ENCODE measurements around the gene MRPL34. TPM values are rescaled to one million over a fixed set of nuclear protein-coding genes. Genes with fewer than 3 reads are reported as not detected.

MRPL34 gene
- total RNA-seq, 4 donors from 2014 or later: 95.0 to 175 (median 113) TPM

GRCh38 chr19:17321655-17322489, 16.2 kb downstream of the MRPL34 start:
- 100% methylated on average over 1 to 2 of the region's 19 CpGs for WGBS, 2 donors (ENCODE audit: low coverage in 1 of 2)
- TF ChIP-seq POLR2A (IDR thresholded peaks at IDR 0.05) (no peak), POLR2AphosphoS5 (IDR thresholded peaks at IDR 0.05) (no peak), CTCF (IDR thresholded peaks at IDR 0.05) (no peak), EP300 (IDR thresholded peaks at IDR 0.05) (no peak)

GRCh38 chr19:17322854-17323253, 17.2 kb downstream of the MRPL34 start:
- 54% methylated on average over 3 of the region's 10 CpGs; no CpG with 5 or more reads in 1 of the 2 donors for WGBS, 2 donors (ENCODE audit: low coverage in 1 of 2)
- H3K27ac ChIP-seq: no peak overlapping the region
- no peaks in the 10 kb centered on the region for H3K9me3 ChIP-seq
- TF ChIP-seq POLR2AphosphoS5 (IDR thresholded peaks at IDR 0.05) (no peak), POLR2A (IDR thresholded peaks at IDR 0.05) (no peak), EP300 (IDR thresholded peaks at IDR 0.05) (no peak), CTCF (IDR thresholded peaks at IDR 0.05) (no peak)
- no peak overlapping the region for H3K4me3 ChIP-seq
- H3K4me1 ChIP-seq: peaks cover 0 to 46% (median 0%) of the 10 kb centered on the region in 3 donors
- no peak for ATAC-seq
- H3K36me3 ChIP-seq: peaks cover 0 to 62% of the 10 kb centered on the region in 2 donors
- H3K27me3 ChIP-seq: no peaks in the 10 kb centered on the region

More at GRCh38 chr19:17321655-17322489, 16.2 kb downstream of the MRPL34 start:
- peaks cover 0 to 36% (median 0%) of the 10 kb centered on the region in 3 donors for H3K4me1 ChIP-seq
- H3K27me3 ChIP-seq: no peaks in the 10 kb centered on the region
- no peaks in the 10 kb centered on the region for H3K9me3 ChIP-seq
- no peak overlapping the region for H3K27ac ChIP-seq
- peaks cover 0 to 71% of the 10 kb centered on the region in 2 donors for H3K36me3 ChIP-seq
- ATAC-seq: no peak
- no peak overlapping the region for H3K4me3 ChIP-seq

- no peaks in the 10 kb centered on the region for H3K9me3 ChIP-seq
- no peak for ATAC-seq
- H3K4me3 ChIP-seq: peak overlapping the region in 1 of 2 donors; percentile 4
- TF ChIP-seq EP300 (IDR thresholded peaks at IDR 0.05): no peak
- no peak for TF ChIP-seq POLR2A (IDR thresholded peaks at IDR 0.05)
- TF ChIP-seq POLR2AphosphoS5 (IDR thresholded peaks at IDR 0.05): no peak
- TF ChIP-seq CTCF (IDR thresholded peaks at IDR 0.05): no peak
- H3K36me3 ChIP-seq: peaks cover 0 to 57% of the 10 kb centered on the region in 2 donors
- peak overlapping the region in 1 of 4 donors; percentile 19 for H3K27ac ChIP-seq
- peaks cover 0 to 52% (median 0%) of the 10 kb centered on the region in 3 donors for H3K4me1 ChIP-seq
- no peaks in the 10 kb centered on the region for H3K27me3 ChIP-seq
- 57% methylated on average over 3 of the region's 56 CpGs; no CpG with 5 or more reads in 1 of the 2 donors for WGBS, 2 donors (ENCODE audit: low coverage in 1 of 2)
These were observed 17.8 kb downstream of the MRPL34 start for GRCh38 chr19:17323300-17323963.

DNA sequence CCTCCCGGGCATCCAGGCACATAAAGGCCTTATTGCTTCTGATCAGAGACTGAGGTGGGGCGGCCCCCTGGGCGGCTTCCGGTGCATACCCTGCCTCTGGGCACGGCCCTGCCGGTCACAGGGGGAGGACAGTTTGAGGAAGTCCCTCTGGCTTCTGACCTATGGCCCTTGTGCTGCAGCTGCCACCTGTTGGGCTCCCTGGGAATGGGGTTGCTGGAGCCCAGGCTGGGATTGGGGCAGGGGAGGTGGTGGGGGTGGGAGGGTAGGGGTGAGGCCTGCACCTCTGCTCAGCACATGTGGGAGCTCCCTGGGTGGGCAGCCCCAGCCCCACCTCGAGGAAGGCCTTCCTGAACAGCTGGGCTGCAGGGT, 18.3 kb downstream of the MRPL34 start:
- no peaks in the 10 kb centered on the region for H3K9me3 ChIP-seq
- peak overlapping the region in 1 of 4 donors; percentile 19 for H3K27ac ChIP-seq
- peak overlapping the region in 1 of 2 donors; percentile 4 for H3K4me3 ChIP-seq
- WGBS, 2 donors (ENCODE audit: low coverage in 1 of 2): no CpG with 5 or more reads among the region's 7 CpGs
- H3K27me3 ChIP-seq: peaks cover 3% of the 10 kb centered on the region
- peaks cover 0 to 51% of the 10 kb centered on the region in 2 donors for H3K36me3 ChIP-seq
- H3K4me1 ChIP-seq: peaks cover 0 to 57% (median 5%) of the 10 kb centered on the region in 3 donors
- TF ChIP-seq POLR2AphosphoS5 (IDR thresholded peaks at IDR 0.05) (no peak), EP300 (IDR thresholded peaks at IDR 0.05) (no peak), POLR2A (IDR thresholded peaks at IDR 0.05) (no peak), CTCF (IDR thresholded peaks at IDR 0.05) (no peak)
- no peak for ATAC-seq
